SK-N-SH treated with all-trans-retinoic acid at 6 μM for 48 hours (cell line): ENCODE measurements around the gene G6PC1.

ENCODE experiments used
- ARNTL ChIP-seq: fragments of 450-650 bp; formaldehyde crosslinking; IDR thresholded peaks from 2 replicates; pipeline ENCODE4 v1.5.0; 2020; ENCODE audit warnings: low read depth, mild to moderate bottlenecking, moderate library complexity, borderline replicate concordance
- PATZ1 ChIP-seq: fragments of 250-450 bp; sonication (Bioruptor Pico); IDR thresholded peaks from 2 replicates; pipeline ENCODE4 v1.8.0; 2020; ENCODE audit warnings: mild to moderate bottlenecking, moderate library complexity, borderline replicate concordance
- RARB ChIP-seq: fragments of 250-450 bp; sonication (Bioruptor Pico); IDR thresholded peaks from 2 replicates; pipeline ENCODE4 v1.8.0; 2021; ENCODE audit warnings: mild to moderate bottlenecking, moderate library complexity
- SNAI2 ChIP-seq: fragments of 250-450 bp; sonication (Bioruptor Pico); IDR thresholded peaks from 2 replicates; pipeline ENCODE4 v1.5.0; 2020; ENCODE audit warnings: mild to moderate bottlenecking, moderate library complexity
- TSHZ2 ChIP-seq: fragments of 250-450 bp; sonication (Bioruptor Pico); IDR thresholded peaks from 2 replicates; pipeline ENCODE4 v1.5.0; 2020; ENCODE audit warnings: mild to moderate bottlenecking, moderate library complexity
- ZC3H10 ChIP-seq: fragments of 250-450 bp; sonication (Bioruptor Pico); IDR thresholded peaks from 2 replicates; pipeline ENCODE4 v1.5.1; 2021; ENCODE audit warnings: mild to moderate bottlenecking, moderate library complexity
- ZFP3 ChIP-seq: fragments of 250-450 bp; sonication (Bioruptor Pico); IDR thresholded peaks from 2 replicates; pipeline ENCODE4 v1.5.0; 2020; ENCODE audit warnings: mild to moderate bottlenecking, moderate library complexity
- ZFP30 ChIP-seq: fragments of 450-650 bp; formaldehyde crosslinking; IDR thresholded peaks from 2 replicates; pipeline ENCODE4 v1.5.0; 2022; ENCODE audit warnings: mild to moderate bottlenecking, moderate library complexity
- ZNF565 ChIP-seq: fragments of 450-650 bp; formaldehyde crosslinking; conservative IDR thresholded peaks from 2 replicates; pipeline ENCODE4 v1.5.0; 2020; ENCODE audit warnings: low read depth, mild to moderate bottlenecking, moderate library complexity
- TF ChIP-seq, protein P1 (sequence below): fragments of 250-450 bp; sonication (Bioruptor Pico); IDR thresholded peaks from 2 replicates; pipeline ENCODE4 v1.8.0; 2021; ENCODE audit warnings: low read depth, mild to moderate bottlenecking, moderate library complexity, borderline replicate concordance
- TF ChIP-seq, protein P2 (sequence below): fragments of 250-450 bp; sonication (Bioruptor Pico); IDR thresholded peaks from 2 replicates; pipeline ENCODE4 v1.5.1; 2021; ENCODE audit warnings: mild to moderate bottlenecking, moderate library complexity

DNA sequence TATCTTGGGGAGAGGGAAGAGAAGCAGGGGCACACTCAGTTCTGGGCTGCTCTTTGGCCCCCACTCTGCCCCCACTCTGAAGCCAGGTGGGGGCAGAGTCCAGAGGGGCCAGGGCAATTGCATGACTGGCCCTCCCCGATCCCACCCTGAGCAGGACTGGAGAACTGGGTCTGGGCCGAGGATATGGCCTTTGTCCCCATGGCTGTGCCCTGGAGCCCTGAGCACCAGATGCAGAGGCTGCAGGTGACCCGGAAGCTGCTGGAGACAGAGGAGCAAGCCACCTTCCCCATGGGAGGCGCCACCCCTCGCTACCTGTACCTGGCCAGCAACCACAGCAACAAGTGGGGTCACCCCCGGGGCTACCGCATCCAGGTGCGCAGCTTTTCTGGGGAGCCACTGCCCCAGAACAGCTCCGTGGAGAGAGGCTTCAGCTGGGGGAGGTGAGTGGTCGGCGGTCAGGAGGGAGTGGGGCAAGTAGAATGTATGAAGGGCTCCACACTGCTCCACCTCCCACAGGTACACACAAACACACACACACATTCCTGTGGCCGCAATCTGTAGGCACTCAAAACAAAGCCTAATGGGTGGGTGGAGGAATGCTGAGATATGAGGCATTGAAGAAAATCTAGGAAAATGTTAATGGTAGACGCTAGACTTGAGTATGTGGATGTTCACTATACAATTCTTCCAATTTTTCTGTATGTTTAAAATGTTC, 28.2 kb upstream of the G6PC1 start:
- no peak for TF ChIP-seq RARB (CRISPR knock-in tag)
- TF ChIP-seq TSHZ2 (CRISPR knock-in tag) = no peak
- TF ChIP-seq ARNTL (CRISPR knock-in tag) = no peak
- no peak for TF ChIP-seq ZFP3 (CRISPR knock-in tag)
- no peak for TF ChIP-seq ZC3H10 (CRISPR knock-in tag)
- TF ChIP-seq PATZ1 (CRISPR knock-in tag) = no peak
- TF ChIP-seq, protein P1, sequence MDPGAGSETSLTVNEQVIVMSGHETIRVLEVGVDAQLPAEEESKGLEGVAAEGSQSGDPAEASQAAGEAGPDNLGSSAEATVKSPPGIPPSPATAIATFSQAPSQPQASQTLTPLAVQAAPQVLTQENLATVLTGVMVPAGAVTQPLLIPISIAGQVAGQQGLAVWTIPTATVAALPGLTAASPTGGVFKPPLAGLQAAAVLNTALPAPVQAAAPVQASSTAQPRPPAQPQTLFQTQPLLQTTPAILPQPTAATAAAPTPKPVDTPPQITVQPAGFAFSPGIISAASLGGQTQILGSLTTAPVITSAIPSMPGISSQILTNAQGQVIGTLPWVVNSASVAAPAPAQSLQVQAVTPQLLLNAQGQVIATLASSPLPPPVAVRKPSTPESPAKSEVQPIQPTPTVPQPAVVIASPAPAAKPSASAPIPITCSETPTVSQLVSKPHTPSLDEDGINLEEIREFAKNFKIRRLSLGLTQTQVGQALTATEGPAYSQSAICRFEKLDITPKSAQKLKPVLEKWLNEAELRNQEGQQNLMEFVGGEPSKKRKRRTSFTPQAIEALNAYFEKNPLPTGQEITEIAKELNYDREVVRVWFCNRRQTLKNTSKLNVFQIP (CRISPR knock-in tag) = no peak
- TF ChIP-seq, protein P2, sequence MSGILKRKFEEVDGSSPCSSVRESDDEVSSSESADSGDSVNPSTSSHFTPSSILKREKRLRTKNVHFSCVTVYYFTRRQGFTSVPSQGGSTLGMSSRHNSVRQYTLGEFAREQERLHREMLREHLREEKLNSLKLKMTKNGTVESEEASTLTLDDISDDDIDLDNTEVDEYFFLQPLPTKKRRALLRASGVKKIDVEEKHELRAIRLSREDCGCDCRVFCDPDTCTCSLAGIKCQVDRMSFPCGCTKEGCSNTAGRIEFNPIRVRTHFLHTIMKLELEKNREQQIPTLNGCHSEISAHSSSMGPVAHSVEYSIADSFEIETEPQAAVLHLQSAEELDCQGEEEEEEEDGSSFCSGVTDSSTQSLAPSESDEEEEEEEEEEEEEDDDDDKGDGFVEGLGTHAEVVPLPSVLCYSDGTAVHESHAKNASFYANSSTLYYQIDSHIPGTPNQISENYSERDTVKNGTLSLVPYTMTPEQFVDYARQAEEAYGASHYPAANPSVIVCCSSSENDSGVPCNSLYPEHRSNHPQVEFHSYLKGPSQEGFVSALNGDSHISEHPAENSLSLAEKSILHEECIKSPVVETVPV = no peak
- no peak for TF ChIP-seq ZNF565 (CRISPR knock-in tag)
- TF ChIP-seq ZFP30 (CRISPR knock-in tag) = no peak
- TF ChIP-seq SNAI2 = no peak
